HTERT RPE-1 (cell line): ENCODE measurements around the gene GALNT17.

ENCODE experiments used
- in situ Hi-C: fragments of 300-500 bp; cut with MboI; formaldehyde crosslinking; loops from 4 replicates; pipeline ENCODE4 v1.14.3; 2020; ENCODE audit warnings: low sequenced_read_pairs

The GALNT17 gene

GRCh38 chr7:71486414-71486813 lies 354.5 kb downstream of the GALNT17 start:
- in situ Hi-C loops, result no loop called here

- in situ Hi-C loops, result no loop called here
These were observed 355.1 kb downstream of the GALNT17 start for GRCh38 chr7:71486856-71487628.

- in situ Hi-C loops, result no loop called here
These were observed 356.4 kb downstream of the GALNT17 start for GRCh38 chr7:71488308-71488707.

- in situ Hi-C loops, result no loop called here
These were observed 359.4 kb downstream of the GALNT17 start for GRCh38 chr7:71491336-71491735.

GRCh38 chr7:71495828-71496227 lies 363.9 kb downstream of the GALNT17 start:
- in situ Hi-C loops, result no loop called here

- in situ Hi-C loops, result no loop called here
These were observed 365.5 kb downstream of the GALNT17 start for GRCh38 chr7:71497256-71497946.

GRCh38 chr7:71498381-71498780 lies 366.4 kb downstream of the GALNT17 start:
- in situ Hi-C loops, result no loop called here

- in situ Hi-C loops, result no loop called here
These were observed 372.9 kb downstream of the GALNT17 start for GRCh38 chr7:71504697-71505441.

- in situ Hi-C loops, result no loop called here
These were observed 374.9 kb downstream of the GALNT17 start for GRCh38 chr7:71506822-71507221.

GRCh38 chr7:71507680-71508602 lies 376.0 kb downstream of the GALNT17 start:
- in situ Hi-C loops, result no loop called here

GRCh38 chr7:71509381-71509780 lies 377.4 kb downstream of the GALNT17 start:
- in situ Hi-C loops, result no loop called here

GRCh38 chr7:71511361-71511807 lies 379.4 kb downstream of the GALNT17 start:
- in situ Hi-C loops, result no loop called here

GRCh38 chr7:71517940-71518699 lies 386.2 kb downstream of the GALNT17 start:
- in situ Hi-C loops, result no loop called here

GRCh38 chr7:71518880-71519279 lies 386.9 kb downstream of the GALNT17 start:
- in situ Hi-C loops, result no loop called here

- in situ Hi-C loops, result no loop called here
These were observed 389.6 kb downstream of the GALNT17 start for GRCh38 chr7:71521506-71521905.

GRCh38 chr7:71526106-71526505 lies 394.2 kb downstream of the GALNT17 start:
- in situ Hi-C loops, result no loop called here

- in situ Hi-C loops, result no loop called here
These were observed 395.3 kb downstream of the GALNT17 start for GRCh38 chr7:71527213-71527612.

- in situ Hi-C loops, result no loop called here
These were observed 403.7 kb downstream of the GALNT17 start for GRCh38 chr7:71535616-71536015.

GRCh38 chr7:71538210-71538609 lies 406.3 kb downstream of the GALNT17 start:
- in situ Hi-C loops, result no loop called here

- in situ Hi-C loops, result no loop called here
These were observed 407.7 kb downstream of the GALNT17 start for GRCh38 chr7:71539615-71540014.
